Activated CD8-positive, alpha-beta memory T cell treated with anti-CD3 and anti-CD28 coated beads, Interleukin-2, amount 50 U/mL, for 4 hours (primary cell): Measurements from ENCODE around the gene HMX2.

Experiments
- DNase-seq: peaks from one replicate; pipeline ENCODE4 v3.0.0-alpha.2; 2020

The HMX2 gene

GRCh38 chr10:123147635-123148413, at the start of gene HMX2:
Gene HMX2 (plus strand): TSS chr10:123148136. CDS start chr10:123148379, 243 bp downstream.
- no peak for DNase-seq

- no peak for DNase-seq
Observed at GRCh38 chr10:123100030-123100762, 47.7 kb upstream of the HMX2 start.

- DNase-seq = no peak
Observed at GRCh38 chr10:123101872-123102271, 46.1 kb upstream of the HMX2 start.

- DNase-seq = no peak
Observed at GRCh38 chr10:123102673-123103072, 45.3 kb upstream of the HMX2 start.

GRCh38 chr10:123103944-123104343, 44.0 kb upstream of the HMX2 start:
- DNase-seq = no peak

GRCh38 chr10:123109466-123109865, 38.5 kb upstream of the HMX2 start:
- DNase-seq = no peak

GRCh38 chr10:123117644-123118417, 30.1 kb upstream of the HMX2 start:
- no peak for DNase-seq

GRCh38 chr10:123119081-123119480, 28.9 kb upstream of the HMX2 start:
- no peak for DNase-seq

GRCh38 chr10:123126246-123126645, 21.7 kb upstream of the HMX2 start:
- no peak for DNase-seq

GRCh38 chr10:123129618-123130271, 18.2 kb upstream of the HMX2 start:
- no peak for DNase-seq

GRCh38 chr10:123132576-123133477, 15.1 kb upstream of the HMX2 start:
- DNase-seq = peak; percentile 88

- no peak for DNase-seq
Observed at GRCh38 chr10:123133541-123134342, 14.2 kb upstream of the HMX2 start.

GRCh38 chr10:123134343-123134914, 13.5 kb upstream of the HMX2 start:
- DNase-seq = no peak

GRCh38 chr10:123134915-123135414, 13.0 kb upstream of the HMX2 start:
- DNase-seq = no peak

GRCh38 chr10:123135415-123136141, 12.4 kb upstream of the HMX2 start, which contains the start of gene HMX3:
Gene HMX3 (plus strand): TSS chr10:123135970. CDS start chr10:123136051, 81 bp downstream.
- DNase-seq = peak; percentile 43

- no peak for DNase-seq
Observed at GRCh38 chr10:123136221-123136805, 11.6 kb upstream of the HMX2 start.

- DNase-seq = no peak
Observed at GRCh38 chr10:123136806-123137642, 10.9 kb upstream of the HMX2 start.

GRCh38 chr10:123139165-123139520, 8.8 kb upstream of the HMX2 start:
- no peak for DNase-seq
